Spleen (tissue), 7 donors: Measurements from ENCODE around the gene TEX35.
"Not testable (repeated sequence)": the region's sequence is repeated elsewhere in the genome, so short reads cannot be mapped to it uniquely, and the experiment has no call there.

Experiments
- POLR2A ChIP-seq, 3 donors: fragments of 450-650 bp; IDR thresholded peaks; one replicate each; pipeline ENCODE4 v1.5.1; 2017; ENCODE audit warnings: antibody characterized with exemption in 3 of 3, mild to moderate bottlenecking in 1 of 3
- POLR2AphosphoS5 ChIP-seq, 3 donors: sonication (generic); formaldehyde crosslinking; IDR thresholded peaks; one replicate each; pipeline ENCODE4 v1.5.1; 2017; ENCODE audit warnings: antibody characterized with exemption in 3 of 3
- TF ChIP-seq, protein P1 (sequence below), 11 experiments: fragments of 200-600 bp in 7 of 11; fragments of 450-650 bp in 4 of 11; sonication (generic) in 4 of 11; IDR thresholded peaks in 8 of 11; conservative IDR thresholded peaks in 3 of 11; 1 replicate in 7 of 11; 2 replicates in 4 of 11; pipeline versions ENCODE4 v1.4.0 to v1.8.0; 2016 to 2021; ENCODE audit warnings: antibody characterized with exemption in 11 of 11, inconsistent platforms in 4 of 11, mild to moderate bottlenecking in 1 of 11
- donor health status: DM: no; HTN: no; CAD: no; lungs with moderate emphysema.
- donor health status: DM: no; HTN: no; CAD: no.
- donor health status: DM: no; HTN: no; CAD: no.

DNA sequence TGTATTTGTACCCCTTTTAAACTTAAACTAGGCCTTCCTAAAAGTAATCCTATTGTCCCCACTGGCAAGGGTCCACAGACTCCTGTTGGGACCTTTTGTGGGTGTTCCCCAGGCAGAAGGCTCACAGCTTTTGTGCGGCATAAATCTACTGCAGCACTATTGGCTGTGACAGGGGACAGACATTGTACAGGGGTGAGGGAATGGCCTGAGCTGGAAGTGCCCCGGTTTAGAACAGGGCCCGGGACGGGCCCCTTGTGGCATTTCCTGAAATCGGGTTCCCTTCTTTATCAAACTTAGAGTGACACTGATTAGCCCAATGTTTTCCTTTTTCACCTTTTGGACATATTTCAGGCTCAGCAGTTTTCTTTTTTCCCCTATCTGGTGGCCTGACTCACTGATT lies 45.9 kb downstream of the TEX35 start:
- not testable (repeated sequence) for TF ChIP-seq POLR2A, POLR2AphosphoS5 (IDR thresholded peaks at IDR 0.05)
- TF ChIP-seq, protein P1, sequence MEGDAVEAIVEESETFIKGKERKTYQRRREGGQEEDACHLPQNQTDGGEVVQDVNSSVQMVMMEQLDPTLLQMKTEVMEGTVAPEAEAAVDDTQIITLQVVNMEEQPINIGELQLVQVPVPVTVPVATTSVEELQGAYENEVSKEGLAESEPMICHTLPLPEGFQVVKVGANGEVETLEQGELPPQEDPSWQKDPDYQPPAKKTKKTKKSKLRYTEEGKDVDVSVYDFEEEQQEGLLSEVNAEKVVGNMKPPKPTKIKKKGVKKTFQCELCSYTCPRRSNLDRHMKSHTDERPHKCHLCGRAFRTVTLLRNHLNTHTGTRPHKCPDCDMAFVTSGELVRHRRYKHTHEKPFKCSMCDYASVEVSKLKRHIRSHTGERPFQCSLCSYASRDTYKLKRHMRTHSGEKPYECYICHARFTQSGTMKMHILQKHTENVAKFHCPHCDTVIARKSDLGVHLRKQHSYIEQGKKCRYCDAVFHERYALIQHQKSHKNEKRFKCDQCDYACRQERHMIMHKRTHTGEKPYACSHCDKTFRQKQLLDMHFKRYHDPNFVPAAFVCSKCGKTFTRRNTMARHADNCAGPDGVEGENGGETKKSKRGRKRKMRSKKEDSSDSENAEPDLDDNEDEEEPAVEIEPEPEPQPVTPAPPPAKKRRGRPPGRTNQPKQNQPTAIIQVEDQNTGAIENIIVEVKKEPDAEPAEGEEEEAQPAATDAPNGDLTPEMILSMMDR (IDR thresholded peaks at IDR 0.05 in 8 of 11, conservative IDR thresholded peaks at IDR 0.05 in 3 of 11), result not testable (repeated sequence)
